Bone marrow (tissue), 2 donors: ENCODE results near the gene RFX7.
"Not testable (repeated sequence)": the region's sequence is repeated elsewhere in the genome, so short reads cannot be mapped to it uniquely, and the experiment has no call there.

Experiments used
- DNase-seq, 2 donors: peaks; one replicate each; lab custom pipeline; 2025; lab: John Stamatoyannopoulos, UW

Gene RFX7

DNA sequence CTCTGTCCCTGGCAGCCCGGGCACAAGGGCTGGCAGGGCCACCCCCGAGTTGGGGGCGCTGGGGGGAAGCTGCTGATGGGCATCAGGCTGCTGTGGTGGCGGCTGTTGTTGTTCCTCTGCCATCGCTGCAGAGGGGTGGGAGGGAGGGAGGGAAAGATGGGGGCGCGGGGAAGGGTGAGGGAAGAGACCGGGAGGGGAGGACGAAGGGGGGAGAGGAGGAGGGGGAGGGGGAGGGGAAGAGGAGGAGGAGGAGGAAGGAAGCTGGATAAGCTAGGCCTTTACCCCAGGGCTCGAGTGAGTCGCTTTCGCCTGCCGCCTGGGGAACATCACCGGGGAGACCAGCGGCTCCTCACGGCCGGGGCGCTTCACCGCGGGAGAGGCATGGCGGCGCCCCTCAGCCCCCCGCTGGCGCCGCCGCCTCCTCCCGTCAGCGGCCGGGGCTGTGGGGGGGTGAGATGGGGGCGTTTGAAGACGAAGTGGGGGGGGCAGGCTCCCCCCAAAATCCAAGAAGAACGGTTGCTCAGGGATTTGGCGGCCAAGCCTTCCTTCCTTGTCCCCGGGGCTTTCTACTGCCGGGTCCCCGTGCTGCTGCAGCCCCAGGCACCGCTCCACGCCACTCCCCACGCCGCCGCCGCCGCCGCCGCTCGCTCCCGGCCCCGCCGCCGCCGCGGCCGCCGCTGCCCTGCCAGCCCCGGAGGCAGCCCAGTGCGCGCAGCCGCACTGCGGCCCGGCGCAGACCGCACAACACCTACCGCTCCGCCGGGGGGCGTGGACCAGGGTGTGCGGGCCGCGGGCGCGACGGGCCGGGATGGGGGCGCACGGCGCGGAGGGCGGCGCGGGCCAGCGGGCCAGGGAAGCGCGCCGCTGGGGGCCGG is at the start of gene RFX7:
RFX7 (minus strand) TSS at position 717 of the 875 bp plus-strand sequence; CDS start at position 123, 594 bp downstream.
- peak; percentile 44 to 56 for DNase-seq

DNA sequence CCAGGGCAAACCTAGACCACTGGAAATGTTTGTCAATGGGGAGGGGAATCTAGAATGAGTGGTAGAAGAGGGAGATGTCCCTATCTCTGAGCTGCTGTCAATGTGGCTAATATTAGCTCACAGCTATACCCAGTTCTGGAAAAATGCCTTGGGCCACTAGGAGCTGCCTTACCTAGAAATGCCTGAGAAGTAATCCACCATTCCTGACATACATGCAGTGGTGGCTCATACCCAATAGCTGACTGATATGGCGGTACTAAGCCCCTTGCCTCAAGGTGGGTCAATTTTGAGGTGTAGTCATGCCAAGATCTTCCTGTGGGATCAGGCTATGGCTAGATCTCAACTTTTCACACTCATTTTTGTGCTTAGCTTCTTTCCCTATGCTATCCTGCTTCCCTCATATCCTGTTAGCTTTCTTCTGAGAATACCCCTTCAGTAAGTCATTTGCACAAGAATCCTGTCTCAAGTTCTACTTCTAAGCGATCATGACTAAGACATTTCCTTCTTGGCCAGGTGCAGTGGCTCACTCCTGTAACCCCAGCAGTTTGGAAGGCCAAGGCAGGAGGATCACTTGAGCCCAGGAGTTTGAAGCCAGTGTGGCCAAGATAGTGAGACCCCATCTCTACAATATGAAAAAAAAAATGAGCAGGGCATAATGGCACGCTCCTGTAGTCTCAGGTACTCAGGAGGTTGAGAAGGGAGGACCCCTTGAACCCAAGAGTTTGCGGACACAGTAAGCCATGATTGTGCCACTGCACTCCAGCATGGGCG is 49.1 kb upstream of the RFX7 start:
- DNase-seq, result no peak

DNA sequence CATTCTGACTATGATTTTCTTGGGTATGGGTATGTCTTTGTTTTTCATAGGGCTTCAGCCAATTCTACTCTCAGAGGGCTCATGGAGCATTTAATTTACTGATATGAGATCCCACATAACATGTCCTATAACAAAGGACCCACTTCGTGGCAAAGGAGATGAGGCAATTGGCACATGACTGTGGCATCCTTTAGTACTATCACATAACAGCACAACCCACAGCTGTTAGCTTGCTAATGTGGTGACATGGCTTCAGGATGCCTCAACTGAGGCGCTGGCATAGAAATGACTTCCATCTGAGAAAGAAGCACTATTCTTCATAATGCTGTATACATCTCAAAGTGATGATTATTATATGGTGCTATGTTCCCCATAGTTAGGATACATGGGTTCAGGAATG is 48.1 kb upstream of the RFX7 start:
- DNase-seq, result no peak

DNA sequence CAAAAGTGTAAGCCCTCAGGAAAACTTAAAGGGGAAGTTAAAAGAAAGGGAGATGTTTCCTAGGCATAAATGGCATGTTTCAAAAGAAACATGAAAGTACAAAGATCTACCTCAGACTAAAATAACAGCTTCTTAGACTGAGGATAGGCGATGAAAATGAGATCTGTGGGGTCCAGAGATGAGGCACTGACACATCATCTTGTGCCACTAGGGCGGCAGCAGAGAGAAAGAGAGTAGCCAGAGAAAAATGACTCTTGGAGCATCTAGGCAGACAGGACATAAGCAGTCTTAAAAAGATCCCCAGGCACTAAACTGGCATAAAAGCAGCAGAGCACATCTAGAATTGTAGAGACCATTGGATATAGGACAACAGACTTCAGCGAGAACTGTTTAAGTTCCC is 42.5 kb upstream of the RFX7 start:
- DNase-seq, result no peak

DNA sequence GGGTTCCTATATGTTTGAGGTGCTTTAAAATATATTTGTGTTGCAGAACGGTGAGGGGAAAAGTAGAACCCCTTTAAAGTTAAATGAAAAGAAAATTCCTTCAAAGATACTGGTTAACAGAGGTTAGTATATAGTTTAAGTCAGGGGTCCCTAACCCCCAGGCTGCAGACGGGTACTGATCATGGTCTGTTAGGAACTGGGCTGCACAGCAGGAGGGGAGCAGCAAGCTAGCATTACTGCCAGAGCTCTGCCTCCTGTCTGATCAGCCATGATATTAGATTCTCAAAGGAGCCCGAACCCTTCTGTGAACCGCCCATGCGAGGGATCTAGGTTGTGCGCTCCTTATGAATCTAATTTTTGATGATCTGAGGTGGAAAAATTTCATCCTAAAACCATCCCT is 37.5 kb upstream of the RFX7 start:
- no peak for DNase-seq

DNA sequence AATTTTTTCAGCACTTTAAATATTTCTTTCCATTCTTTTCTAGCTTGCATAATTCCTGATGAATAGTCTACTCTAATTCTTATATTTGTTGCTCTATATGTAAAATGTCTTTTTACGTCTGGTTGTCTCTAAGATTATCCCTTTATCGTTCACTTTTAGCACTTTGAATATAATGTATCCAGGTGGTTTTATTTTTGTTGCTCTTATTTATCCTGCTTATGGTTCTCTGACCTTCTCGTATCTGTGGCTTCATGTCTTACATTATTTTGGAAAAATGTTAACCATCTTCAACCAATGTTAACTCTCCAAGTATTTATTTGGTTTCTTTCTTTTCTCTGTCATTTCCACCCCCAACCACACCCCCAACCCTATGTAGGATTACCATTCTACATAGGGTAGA is 30.0 kb upstream of the RFX7 start:
- DNase-seq, result no peak

DNA sequence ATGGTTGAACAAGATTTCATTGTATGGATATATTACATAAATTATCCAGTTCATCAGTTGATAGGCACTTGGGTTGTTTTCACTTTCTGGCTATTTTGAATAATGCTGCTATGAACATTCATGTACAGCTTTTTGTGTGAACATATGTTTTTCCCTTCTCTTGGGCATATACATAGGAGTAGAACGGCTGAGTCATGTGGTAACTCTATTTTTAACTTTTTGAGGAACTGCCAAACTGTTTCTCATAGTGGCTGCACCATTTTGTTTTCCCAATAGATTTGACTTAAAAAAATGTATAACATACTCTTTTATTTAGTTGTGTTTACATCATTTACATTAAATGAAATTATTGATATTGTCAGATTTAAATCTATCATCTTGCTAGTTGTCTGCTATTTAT is 28.8 kb upstream of the RFX7 start:
- DNase-seq, result peak in 1 of 2 donors; percentile 71

DNA sequence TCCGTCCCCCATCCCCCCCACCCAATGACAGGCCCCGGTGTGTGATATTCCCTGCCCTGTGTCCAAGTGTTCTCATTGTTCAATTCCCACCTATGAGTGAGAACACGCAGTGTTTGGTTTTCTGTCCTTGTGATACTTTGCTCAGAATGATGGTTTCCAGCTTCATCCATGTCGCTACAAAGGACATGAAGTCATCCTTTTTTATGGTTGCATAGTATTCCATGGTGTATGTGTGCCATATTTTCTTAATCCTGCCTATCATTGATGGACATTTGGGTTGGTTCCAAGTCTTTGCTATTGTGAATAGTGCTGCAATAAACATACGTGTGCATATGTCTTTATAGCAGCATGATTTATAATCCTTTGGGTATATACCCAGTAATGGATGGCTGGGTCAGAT is 22.8 kb upstream of the RFX7 start:
- DNase-seq, result not testable (repeated sequence)

DNA sequence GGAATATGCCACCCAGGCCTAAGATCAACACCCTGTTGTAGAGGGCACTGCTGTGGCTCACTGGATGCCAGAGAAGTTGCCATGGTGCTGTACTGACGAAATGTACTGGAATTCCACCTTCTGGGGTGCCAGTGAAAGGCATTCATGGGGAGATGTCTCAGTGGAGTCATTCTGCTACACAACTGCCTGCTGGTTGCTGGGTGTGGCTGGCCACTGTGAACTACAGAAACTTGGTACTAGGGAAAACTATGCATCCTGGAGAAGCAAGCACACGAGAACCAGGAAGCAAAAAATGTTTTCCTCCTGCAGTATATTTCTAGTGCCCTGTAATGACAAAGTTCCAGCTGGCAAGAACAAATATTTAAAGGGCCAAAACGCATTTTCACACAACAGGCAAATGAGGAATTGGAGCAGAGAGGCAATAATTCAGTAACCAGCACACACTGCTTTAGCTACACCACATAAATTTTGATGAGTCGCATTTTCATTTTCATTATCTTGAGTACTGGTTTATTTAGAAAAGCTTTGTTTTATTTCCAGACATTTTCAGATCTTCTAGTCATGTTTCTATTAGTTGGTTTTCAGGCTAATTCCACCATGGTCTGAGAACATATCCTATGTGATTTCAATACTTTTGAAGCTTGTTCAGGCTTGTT is 18.3 kb upstream of the RFX7 start:
- peak in 1 of 2 donors; percentile 33 for DNase-seq

DNA sequence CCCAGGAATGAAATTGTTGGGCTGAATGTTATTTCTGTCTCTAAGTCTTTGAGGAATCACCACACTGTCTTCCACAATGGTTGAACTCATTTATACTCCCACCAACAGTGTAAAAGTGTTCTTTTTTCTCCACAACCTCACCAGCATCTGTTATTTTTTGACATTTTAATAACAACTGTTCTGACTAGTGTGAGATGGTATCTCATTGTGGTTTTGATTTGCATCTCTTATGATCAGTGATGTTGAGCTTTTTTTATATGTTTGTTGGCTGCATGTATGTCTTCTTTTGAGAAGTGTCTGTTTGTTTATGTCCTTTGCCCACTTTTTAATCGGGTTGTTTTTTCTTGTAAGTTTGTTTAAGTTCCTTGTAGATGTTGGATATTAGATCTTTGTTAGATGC is 13.6 kb upstream of the RFX7 start:
- DNase-seq, result not testable (repeated sequence)

DNA sequence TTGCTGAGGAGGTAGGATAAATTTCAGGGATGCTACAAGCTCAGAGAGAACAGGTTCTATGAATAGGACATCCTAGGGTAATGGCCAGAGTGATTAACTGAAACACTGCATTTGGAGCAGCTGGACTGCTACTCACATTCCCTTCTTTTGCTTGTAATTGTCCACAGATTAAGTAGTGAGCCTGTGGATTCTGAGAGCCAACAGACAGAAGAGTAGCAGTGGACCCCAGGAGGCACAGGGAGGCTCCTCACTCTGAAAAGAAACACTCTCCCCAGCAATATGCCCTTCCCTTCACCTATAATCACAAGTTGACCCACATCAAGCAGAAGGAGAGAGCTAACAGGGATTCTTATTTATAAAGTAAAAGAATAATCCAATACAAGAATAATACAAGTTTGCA is 10.6 kb upstream of the RFX7 start:
- no peak for DNase-seq

DNA sequence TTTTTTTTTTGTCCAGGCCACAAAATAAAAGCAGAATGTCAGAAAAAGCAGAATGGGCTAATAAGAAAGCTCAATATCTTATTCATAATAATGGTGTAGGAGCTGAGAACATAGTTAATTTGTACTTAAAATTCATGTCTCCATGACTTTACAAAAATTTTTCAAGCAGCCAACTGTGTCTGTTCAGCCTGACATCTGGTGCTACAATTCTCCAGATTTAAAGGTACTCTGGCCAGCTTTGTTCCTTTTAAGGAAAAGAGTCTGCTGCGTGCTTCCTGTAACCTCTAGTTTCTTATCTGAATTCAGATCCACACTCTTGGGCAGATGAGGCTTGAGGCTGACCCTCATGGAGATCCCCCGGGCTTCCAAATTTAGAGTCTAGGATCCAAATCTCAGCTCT is 8.7 kb upstream of the RFX7 start:
- DNase-seq, result peak in 1 of 2 donors; percentile 4

DNA sequence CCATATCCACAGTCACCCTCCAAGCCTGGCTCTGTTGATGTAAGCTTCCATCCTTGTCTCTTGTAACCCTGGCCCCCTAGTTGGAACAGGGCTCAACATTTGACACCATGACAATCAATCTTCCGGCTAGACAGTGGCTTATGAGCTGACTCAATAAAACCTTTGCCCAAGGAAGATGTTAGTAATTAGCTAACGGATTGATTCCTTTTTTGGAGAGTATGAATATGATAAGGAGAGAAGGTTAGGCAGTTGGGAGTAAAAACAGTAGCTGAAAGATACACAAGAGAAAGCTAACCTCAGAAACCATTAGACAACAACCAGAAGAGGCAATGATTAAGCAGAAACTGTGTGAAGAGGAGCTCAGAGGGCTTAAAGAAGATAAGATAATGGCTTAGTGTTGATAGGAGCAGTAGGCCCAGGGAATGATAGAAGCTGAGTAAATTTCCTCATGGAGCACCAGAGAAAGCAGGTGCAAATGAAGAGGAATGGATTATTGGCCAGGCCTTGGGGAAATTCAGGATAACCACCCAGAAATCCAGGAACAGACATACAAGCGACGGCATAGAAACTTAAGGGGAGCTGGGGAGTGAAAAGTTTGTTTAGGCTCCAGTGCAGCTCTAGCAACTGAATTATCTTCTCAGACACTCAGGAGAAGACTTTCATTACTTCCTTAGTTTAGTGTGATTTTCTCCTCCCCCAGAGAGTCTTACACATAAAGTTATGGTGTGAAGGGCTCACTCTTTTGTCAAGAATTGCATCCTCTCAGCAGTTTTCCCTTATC is 7.8 kb upstream of the RFX7 start:
- no peak for DNase-seq

DNA sequence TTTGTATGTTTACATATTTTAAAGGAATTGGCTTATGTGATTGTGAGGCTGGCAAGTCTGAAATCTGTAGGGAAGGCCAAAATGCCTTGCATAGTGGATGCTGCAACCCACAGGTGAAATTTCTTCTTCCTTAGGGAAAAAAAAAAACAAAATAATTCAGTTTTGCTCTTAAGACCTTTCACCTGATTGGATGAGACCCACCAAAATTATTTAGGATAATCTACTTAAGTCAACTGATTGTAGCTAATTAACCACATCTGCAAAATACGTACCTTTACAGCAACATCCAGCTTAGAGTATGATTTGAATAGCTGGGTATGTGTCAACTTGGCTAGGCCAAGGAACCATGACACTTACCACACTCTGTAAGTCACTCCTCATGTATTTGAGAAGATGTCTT is 6.9 kb upstream of the RFX7 start:
- no peak for DNase-seq

DNA sequence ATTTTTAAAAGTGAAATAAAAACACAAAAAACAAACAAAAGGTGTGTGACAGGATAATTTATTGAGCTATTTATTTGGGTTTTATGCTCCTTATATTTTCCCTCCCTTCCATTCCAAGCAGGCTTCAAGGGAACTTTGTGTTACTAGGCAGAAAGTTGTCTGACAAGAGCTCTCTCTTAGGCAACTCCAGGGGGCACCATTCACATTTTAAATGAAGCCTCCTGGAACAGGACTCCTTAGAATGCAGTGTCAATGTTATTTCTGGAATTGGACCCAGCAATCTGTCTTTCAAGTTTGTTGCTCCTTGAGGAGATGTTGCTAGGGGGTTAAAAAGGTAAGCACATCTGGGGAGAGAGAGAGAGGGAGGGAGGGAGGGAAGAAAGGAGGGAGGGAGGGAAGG is 5.4 kb upstream of the RFX7 start:
- DNase-seq, result peak in 1 of 2 donors; percentile 4

DNA sequence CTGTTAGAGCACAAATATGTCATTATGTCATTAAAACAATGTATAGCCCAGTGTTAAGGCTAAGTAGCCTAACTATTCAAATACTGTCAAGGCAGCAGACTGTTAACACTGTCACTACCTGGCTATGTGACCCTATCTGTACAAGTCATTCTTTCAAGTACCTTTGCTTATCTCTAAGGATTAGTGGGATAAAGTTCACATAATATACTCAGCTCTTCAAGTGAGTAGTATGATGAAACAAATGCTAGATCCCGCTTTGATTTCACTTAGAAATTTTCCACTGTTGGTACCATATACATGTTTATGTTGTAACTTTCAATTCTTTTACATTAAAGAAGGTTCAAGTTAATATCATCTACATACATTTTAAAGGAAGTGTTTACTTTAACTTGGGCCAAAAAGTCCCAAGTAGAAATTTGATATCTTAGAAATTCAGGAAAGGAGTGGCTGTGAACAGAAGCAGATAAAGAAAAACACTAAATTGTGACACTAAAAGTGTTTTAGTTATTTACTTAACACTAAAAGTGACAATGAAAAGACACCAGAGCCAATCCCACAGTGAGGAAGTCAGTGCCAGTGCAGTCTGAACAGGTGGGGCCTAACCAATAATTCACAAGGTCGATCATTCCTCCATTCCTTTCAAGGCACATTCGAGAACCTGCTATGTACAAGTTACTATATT is 4.8 kb upstream of the RFX7 start:
- no peak for DNase-seq

DNA sequence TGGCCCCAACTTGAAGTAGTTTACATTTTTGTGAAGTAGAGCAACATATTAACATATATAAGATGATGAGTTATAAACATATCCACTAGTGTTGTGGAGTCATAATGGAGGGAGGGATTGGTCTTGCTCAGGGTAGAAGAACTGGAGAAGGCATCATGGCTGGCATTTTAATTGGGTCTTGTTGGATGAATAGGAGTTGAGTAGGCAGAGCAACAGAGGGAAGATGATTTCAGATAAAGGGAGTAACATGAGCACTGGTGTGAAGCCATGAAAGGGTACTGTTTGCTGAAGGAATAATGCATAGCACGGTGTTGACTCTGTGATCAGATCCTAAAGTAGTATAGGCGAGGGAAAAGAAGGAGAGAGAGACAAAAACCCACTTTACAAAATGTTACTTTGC is 3.6 kb upstream of the RFX7 start:
- DNase-seq, result no peak

DNA sequence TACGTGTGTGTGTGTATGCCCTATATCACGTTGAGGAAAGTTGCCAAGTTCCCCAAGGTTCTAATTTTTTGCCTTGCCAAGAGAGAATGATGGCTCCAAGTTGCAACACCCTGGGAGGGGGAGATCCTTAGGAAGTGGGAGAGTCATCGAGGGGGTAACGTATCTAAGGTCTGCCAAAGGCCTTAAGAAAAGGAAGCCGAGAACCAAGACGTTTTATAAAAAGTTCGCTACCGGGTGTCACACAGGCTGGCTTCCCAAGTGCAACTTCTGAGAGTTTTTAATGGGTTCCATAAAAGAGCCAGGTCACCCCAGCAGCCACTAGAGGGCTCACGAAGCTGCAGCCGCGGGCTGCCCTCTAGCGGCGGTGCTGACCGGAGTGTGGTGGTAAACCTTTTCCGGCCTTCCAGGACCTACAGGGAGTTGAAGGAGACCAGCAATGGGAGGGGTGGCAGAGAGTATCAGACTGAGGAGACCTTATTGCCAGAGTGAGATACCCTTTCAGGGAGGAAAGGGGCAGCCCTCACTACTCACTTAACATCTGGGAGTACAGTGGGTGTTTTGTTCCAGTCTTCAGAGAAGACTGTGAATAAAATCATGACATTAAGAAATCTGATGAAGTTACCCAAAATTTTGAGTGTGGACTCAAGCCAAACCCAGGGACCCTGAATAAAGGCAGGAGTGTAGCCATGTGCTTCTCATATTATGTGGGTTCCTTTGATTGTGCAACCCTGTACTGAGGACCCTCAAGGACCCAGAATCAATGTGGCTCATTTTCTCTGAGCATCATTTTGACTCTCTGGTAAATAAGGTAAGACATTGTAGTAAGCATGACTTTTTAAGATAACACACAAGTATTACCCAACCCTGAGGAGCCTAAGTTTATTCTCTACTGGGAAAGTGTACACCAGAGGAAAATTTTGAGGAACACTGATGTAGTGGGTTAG is 2.5 kb upstream of the RFX7 start:
- DNase-seq, result peak; percentile 59 to 90

DNA sequence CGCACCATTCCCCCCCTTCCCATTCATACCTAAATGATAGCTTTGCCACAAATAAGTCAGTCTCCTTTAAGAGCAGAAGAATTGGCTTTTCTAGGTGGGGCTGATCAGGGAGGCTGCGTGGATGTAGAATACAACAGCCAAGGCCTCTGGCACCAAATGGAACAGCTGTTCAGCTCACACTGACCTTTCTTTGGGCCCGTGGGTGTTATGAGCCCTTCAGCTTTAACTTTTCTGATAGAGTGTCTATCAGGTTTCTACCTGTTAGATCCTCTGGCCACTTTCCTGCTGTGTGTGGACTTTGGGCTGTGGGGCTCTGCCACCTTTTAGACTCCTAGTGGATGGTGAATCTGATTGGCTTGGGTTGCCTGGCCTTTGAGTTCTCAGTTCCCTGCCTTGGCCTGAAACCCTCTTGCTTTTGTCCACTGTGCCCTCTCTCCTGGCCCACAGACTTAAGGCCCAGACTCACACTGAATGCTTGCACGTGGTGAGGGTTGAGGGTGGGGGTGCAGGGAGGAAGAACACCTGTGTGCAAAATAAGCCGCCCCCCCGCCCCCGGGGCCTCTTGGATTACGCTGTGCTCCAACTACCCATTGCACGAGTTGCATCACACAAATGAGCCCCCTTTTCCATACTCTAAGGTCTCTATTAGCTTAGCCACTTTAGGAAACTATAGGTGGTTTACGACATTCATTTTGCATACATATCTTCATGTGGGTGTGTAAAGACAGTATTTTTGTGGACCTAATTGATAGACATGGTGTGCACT is 1.3 kb upstream of the RFX7 start:
- no peak for DNase-seq
